ENCODE data around the gene DCAF15.

GRCh38 chr19:13968383-13968935 lies 16.1 kb downstream of the DCAF15 start:
- TF ChIP-seq CTCF (IDR thresholded peaks at IDR 0.05) (no peak), POLR2A (IDR thresholded peaks at IDR 0.05) (no peak)
